DND-41 (cell line): ENCODE measurements around the gene IRF2BP1.

Experiments used
- CTCF ChIP-seq: IDR thresholded peaks from 2 replicates; pipeline ENCODE4 v1.5.1; 2012; ENCODE audit warnings: borderline replicate concordance, low read length, moderate library complexity, mild to moderate bottlenecking; ENCODE audit not compliant: poor library complexity, severe bottlenecking; ENCODE audit errors: extremely low read depth
- EZH2 ChIP-seq: IDR thresholded peaks from 3 replicates; pipeline ENCODE4 v1.6.1; 2012; ENCODE audit warnings: borderline replicate concordance, low read depth, mild to moderate bottlenecking, moderate library complexity, low read length, inconsistent platforms; ENCODE audit not compliant: severe bottlenecking

DNA sequence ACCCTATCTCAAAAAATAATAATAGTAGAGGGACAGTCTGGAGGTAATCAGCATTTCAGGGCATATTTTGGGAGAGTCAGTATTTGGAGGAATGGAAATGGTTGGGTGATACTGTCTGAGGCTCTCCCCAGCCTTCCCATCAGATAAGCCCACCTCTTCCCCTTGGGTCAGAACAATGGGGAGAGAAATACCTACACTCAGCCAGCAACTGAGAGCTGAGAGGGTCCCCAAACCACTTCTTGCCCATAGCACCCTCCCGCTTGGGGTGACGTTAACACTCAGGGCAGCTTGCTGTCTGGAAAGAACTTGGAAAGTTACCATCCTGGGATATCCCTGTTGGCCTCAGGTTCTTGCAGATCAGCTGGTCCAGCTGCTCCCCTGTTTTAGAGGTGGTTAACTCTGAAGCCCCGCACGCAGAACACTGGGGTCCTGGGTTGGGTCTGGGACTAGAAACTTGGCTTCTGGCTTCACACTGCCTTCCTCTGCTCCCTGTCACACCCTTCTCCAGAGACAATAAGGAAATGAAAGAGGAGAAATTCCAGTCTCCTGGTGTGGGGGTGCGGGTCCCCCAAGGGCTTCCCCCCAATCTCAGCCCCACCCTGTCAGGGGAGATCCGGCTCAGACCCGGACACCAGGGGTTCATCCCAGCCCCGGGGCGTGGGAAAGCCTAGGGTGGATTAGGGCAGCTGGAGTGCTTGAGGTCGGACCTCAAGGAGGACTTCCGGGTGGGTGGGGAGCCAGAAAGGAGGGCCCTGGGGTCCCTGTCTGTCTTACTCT lies 19.4 kb downstream of the IRF2BP1 start:
- TF ChIP-seq EZH2 (no peak), CTCF (no peak)
